HS-5 (cell line): ENCODE data around the gene ACTN1.
"Not testable (repeated sequence)": the region's sequence is repeated elsewhere in the genome, so short reads cannot be mapped to it uniquely, and the experiment has no call there.

Experiments used
- DNase-seq: peaks from one replicate; pipeline ENCODE4 v3.0.0-alpha.2; 2012; ENCODE audit warnings: low read depth

Gene ACTN1

GRCh38 chr14:68863610-68864360, 115.3 kb downstream of the ACTN1 start:
- DNase-seq: no peak

DNA sequence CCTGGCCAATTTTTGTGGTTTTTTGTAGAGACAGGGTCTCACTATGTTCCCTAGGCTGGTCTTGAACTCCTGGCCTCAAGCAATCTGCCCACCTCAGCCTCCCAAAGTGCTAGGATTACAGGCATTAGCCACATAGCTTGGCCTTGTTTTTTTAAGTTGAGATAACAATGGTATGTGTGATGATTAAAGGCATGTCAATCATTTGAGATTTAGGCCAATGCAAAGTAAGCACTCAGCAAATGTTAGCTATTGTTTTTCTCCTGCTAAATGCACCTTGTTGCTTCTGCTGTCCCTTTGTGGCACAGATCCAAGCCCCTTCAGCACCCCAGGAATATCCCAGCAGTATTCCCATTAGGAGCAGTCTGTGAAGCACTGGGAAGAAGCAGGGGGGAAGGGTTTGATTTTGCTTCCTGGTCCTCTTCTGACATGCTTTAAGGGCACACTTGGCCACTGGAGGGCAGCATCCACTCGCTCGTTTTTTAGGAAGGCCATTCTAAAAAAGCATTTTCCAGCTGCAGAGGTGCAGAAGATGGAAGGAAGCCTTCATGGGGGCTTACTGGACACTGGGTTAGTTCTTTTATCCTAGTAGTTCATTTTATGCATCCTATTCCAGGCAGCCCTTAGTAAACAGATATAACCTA, 116.0 kb downstream of the ACTN1 start:
- DNase-seq: peak; percentile 42

DNA sequence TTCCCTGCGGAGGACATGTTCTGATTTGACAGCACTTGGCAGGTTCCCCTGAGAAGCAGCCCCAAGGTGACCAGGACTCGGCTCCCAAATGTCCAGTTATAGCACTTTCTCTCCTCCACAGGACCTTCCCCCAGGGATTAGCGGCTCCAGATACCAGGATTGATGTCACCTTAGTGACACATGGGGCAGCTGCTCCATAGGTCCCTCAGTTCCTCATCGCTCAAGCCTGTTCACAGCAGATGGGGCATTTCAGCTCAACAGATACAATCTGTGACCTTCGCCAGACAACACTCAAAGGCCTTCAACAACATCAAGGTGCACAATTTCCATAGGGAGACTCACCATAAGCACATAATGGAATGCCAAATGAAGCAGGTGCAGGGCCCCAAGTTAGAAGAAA, 118.3 kb downstream of the ACTN1 start:
- no peak for DNase-seq

DNA sequence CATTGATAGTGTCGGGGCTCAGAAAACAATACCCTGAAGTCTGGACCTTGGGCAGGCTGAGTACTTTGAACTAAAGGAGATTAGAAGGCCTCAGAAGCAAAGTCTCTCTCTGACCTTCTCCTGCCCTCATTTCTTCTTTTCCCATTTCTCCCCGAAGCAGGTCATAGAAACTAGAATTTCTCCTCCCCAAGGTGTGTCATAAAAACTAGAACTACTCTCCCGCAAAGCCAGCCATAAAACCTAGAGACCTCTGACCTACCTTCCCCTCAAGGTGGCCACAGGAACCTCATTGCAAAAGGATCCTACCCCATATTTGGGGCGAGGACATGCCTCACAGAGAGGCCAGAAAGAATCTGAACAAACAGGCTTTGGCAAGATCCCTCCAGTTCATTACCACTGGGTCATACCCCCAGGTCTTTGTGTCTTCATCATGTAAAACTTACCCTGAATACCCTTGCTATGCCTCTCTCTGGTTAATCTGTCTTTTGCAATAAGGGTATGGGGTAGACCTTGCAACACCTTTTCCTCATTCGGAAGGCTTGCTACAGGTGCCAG, 121.5 kb downstream of the ACTN1 start:
- no peak for DNase-seq

DNA sequence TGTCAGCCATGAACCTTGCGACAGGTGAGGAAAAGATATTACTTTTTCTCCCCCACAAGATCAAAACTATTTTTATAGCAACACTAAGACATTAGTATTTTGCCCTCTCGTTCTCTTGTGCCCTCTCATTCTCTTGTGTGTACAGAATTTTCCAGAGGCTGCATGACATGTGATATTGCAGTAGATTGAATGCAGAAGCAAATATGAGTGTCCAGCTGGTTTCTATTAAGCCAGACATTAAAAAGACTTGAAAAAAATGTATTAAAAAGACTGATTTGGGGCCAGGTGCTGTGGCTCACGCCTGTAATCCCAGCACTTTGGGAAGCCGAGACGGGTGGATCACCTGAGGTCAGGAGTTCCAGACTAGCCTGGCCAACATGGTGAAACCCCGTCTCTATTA, 122.5 kb downstream of the ACTN1 start:
- no peak for DNase-seq

DNA sequence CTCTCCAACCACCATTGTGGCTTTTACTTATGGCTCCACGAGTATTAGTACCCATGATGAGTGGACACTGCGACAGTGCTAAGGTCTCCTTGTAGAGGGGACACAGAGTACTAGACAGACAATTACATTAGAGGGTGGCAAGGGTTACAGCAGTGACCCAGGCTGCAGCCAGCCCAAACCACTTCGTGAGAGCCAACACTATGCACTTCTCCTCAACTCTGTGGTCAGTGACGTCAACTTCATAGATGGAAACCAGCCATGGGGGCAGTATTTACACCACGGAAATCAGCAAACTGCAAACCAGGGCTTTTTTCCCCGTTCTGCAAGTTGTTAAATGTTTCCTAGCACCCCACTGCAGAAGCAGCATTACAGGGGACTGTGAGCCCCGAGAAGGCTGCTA, 124.7 kb downstream of the ACTN1 start:
- DNase-seq: no peak

DNA sequence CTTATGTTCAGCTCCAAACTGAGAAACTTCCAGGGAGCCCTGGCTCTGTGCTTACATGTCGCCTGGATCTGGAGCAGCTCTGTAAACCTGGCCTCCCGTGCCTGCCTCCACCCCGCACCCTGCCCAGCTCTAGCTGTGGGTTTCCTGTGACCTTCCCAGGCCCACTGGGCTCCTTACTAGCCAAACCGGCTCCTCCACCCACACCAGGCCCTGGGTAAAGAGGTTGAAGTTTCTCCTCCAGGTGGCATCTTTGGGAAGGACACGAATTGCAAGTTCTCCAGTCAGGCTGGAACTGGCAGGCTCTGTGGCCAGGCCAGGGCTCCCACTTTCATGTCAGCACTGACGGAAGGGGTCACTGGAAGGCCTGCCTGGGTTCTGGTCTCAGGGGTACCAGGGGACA, 125.4 kb downstream of the ACTN1 start:
- DNase-seq: no peak

DNA sequence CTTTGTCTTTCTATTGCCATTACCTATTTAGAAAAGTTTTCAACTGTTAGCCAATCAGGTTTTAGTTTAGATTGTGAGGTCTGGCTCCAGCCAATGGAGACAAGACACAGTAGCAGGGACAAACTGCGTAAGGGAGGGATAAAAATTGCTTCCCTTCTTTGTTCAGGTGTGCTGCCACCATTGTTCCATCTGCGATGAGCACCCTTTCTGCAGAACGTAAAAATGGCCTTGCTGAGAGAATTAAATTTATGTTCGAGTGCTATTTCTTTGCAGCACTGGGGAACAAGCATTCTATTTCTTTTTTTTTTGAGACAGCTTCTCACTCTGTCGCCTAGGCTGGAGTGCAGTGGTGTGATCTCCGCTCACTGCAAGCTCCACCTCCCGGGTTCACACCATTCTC, 126.6 kb downstream of the ACTN1 start:
- DNase-seq: not testable (repeated sequence)

DNA sequence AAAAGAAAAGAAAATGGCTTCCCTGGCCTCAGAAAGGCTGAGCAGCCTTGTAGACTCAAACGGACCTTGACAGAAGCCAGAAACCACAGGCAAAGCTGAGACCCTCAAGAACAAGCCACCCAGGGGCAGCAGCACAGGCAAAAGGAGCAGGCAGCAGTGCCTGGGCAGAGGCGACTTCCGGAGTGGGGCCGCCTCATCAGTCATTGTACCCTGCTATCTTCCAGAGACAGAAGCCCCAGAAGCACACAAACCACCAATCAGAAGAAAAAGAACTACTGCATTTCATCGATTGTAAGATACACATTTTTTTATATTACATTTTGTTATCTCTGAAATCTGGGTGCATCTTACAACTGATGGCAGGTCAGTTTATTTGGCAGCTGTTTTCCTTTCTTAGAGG, 128.0 kb downstream of the ACTN1 start:
- DNase-seq: no peak

DNA sequence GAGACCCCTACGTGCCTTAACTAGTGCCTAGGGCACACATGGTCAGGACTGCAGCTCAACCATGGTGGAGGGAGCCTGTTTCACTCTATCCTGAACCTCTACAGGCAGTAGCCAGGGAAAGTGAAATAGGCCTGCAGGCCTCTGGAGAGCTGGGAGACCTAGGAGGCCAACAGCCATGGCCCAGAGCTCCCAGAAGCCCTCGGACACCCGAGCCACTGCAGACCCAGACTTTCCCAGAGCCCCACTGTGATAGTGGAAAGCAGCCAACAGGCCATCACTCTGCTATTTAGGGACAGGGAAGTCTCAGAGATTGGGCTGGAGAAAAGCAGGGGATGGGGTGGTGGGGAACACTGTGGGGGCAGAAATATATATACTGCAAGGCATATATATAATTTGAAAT, 129.7 kb downstream of the ACTN1 start:
- DNase-seq: no peak

DNA sequence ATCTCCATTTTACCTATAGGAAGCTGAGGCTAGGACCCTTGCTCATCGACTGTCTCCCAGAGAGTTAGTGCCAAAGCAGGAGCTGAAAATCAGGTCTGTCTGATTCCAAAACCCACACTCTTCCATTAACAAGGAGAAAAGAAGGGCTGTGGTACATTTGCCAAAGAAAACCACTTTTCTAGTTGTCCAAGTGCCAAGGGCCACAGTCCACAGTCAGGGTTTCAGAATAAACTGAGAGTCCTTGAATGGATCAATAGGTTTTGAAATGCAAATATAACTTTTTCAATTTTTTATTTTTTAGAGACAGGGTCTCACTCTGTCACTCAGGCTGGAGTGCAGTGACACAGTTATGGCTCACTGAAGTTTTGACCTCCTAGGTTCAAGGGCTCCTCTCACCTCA, 130.8 kb downstream of the ACTN1 start:
- DNase-seq: no peak

DNA sequence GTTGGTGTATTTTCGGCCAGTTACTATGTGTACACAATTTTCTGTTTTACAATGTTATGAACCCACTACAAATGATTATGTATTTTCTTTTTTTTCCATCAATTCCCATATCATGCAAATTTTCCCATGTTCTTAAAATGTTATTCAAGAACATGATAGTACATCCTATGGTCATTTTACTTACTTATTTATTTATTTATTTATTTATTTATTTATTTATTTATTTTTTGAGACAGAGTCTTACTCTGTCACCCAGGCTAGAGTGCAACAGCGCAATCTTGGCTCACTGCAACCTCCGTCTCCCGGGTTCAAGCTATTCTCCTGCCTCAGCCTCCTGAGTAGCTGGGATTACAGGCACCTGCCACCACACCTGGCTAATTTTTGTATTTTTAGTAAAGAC, 131.5 kb downstream of the ACTN1 start:
- not testable (repeated sequence) for DNase-seq

DNA sequence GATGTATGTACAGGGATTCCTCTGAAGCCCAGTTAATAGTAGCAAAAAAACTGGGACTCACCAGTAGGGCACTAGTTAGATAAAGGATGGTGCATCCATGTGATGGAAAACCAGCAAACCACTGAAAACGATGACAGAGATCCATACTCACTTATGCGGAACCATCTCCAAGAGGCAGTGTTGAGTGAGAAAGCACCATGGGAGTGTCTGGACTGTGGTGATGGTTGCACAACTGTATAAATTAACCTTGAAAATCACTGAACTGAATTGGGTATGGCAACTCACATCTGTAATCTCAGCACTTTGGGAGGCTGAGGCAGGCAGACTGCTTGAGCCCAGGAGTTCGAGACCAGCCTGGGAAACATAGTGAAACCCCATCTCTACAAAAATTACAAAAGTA, 132.6 kb downstream of the ACTN1 start:
- no peak for DNase-seq

- no peak for DNase-seq
Observed at GRCh38 chr14:68844210-68844545, 134.9 kb downstream of the ACTN1 start.

DNA sequence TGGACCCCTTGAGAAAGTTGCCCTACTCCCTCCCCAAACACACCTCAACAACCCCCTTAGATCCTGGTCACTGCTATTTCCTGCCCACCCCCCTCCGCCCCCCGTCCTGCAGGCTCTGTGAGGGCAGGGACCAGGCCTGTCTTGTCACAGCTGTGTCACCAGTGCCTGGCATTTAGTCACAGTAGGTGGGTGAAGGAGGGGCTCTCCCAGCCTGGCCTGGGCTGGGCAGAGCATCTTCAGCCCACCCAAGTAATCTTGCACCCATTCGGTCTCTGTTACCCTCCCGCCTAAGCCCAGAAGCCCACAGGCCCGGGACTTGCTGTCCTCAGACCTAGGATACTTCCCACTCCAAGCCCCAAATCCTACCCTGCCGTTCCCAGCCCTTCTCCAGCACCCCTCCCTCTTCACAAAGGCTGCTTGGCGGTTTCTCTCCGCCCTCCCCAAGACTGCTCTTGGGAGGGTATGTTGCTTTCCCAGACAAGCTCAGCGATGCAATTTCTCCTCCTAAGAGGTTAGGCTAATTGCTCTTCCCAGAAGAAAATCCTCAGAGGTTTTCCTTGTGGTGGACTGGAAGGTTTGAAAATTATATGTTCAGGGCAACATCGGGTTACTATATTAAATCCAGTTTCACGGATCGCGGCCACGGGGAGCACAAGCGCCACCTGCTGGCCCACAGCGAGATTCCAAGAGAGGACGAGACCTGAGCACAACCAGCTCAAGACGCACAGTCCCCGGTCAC, 135.5 kb downstream of the ACTN1 start:
- no peak for DNase-seq

DNA sequence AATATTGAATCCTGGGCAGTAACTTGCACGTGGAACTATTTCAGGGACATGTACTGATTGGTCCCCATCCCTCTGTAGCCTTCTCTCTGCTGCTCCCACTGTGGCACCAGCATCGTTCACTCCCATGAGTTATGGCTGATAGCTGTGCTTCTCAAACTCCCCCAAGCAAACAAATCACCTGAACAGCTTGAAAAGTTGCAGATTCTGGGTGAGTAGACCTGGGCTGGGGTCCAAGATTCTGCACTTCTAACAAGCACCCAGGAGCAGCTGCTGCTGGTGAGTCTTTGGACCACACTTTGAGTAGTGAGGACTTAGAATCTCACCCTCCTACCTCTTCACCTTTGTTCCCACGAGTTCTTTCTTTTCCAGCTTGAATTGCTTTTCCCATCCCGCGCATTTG, 136.8 kb downstream of the ACTN1 start:
- no peak for DNase-seq

DNA sequence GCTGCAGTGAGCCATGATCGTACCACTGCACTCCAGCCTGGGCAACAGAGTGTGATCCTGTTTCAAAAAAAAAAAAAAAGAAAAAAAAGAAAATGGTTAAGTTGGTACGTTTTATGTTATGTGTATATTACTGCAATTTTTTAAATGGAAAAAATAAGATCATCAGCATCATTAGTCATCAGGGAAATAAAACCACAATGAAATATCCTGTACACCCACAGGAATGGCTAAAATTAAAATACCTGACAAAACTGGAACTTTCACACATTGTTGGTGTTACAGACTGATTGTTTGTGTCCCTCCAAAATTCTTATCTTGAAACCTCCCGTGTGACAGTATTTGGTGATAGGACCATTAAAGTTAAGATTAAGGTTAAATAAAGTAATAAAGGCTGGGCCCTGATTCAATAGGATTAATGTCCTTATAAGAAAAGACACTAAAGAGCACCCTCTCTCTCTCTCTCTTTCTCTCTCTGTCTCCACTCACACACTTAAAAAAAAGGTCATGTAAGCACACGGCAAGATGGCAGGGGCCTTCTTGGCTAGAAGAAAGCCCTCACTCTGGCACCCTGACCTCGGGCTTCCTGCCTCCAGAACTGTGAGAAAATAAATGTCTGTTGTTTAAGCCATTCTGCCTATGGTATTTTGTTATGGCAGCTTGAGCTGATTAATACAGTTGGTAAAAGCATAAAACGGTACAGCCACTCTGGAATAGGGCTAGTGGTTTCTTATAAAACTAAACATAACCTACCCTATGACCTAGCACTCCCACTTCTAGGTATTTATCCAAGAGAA, 137.9 kb downstream of the ACTN1 start:
- no peak for DNase-seq

DNA sequence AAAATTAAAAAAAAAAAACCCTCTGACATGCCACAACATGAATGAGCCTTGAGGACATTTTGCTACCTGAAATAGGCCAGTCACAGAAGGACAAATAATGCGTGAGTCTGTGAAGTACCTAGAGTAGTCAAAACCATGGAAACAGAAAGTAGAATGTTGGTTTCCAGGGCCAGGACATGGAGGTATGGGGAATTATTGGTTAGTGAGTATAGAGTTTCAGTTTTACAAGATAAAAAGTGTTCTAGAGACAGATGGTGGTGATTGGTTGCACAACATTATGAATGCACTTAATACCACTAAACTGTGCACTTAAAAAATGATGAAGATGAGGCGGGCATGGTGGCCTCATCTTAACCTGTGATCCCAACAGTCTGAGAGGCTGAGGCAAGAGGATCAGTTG, 138.6 kb downstream of the ACTN1 start:
- DNase-seq: no peak

DNA sequence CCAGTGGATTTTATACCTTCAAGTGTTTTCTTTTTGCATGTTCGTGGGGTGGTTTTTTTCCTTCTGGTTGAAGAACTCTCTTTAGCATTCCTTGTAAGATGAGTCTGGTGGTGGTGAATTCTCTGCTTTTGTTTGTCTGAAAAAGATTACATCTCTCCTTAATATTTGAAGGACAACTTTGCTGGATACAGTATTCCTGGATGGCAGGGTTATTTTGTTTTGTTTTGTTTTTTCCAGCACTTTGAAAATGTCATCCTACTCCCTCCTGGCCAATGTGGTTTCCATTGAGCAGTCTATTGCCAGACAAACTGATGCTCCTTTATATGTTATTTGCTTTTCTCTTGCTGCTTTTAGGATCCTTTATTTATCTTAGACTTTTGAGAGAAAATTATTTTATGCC, 143.0 kb downstream of the ACTN1 start:
- no peak for DNase-seq

- no peak for DNase-seq
Observed at GRCh38 chr14:68834816-68835215, 144.3 kb downstream of the ACTN1 start.

GRCh38 chr14:68828698-68829097, 150.4 kb downstream of the ACTN1 start:
- no peak for DNase-seq

DNA sequence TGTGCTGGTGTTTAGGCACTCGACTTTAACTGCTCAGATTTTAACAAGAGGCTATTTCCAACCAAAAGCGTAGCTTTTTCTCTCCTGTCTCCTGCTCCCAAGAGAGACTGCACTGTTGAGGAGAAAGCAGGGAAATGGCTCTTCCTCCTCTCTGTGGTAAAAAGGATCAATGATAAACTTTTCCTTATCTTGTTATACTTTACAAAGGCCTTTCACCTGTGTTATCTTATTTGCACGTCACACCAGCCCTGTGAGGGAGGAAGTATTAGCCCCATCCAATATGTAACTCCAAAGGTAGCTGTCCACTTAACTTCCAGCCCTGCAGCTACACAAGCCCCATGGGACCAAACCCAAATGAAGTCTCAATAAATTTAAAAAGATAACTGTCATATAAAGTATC, 153.4 kb downstream of the ACTN1 start:
- no peak for DNase-seq
